ENCODE measurements around the gene RANGAP1. TPM values are rescaled to one million over a fixed set of nuclear protein-coding genes. Genes with fewer than 3 reads are reported as not detected.

RANGAP1 gene
- total RNA-seq, 1 donor from 2014 or later, result 49.3 TPM

GRCh38 chr22:41314821-41315220 is 28.8 kb upstream of the RANGAP1 start:
- no peak overlapping the region for H3K4me3 Mint-ChIP-seq
- H3K27ac Mint-ChIP-seq, result no peak overlapping the region
- no peaks in the 10 kb centered on the region for H3K9me3 Mint-ChIP-seq
- H3K36me3 Mint-ChIP-seq, result peaks cover 16% of the 10 kb centered on the region
- no peaks in the 10 kb centered on the region for H3K4me1 Mint-ChIP-seq
- no peaks in the 10 kb centered on the region for H3K27me3 Mint-ChIP-seq (ENCODE audit: low read depth)
- TF ChIP-seq, protein P1, sequence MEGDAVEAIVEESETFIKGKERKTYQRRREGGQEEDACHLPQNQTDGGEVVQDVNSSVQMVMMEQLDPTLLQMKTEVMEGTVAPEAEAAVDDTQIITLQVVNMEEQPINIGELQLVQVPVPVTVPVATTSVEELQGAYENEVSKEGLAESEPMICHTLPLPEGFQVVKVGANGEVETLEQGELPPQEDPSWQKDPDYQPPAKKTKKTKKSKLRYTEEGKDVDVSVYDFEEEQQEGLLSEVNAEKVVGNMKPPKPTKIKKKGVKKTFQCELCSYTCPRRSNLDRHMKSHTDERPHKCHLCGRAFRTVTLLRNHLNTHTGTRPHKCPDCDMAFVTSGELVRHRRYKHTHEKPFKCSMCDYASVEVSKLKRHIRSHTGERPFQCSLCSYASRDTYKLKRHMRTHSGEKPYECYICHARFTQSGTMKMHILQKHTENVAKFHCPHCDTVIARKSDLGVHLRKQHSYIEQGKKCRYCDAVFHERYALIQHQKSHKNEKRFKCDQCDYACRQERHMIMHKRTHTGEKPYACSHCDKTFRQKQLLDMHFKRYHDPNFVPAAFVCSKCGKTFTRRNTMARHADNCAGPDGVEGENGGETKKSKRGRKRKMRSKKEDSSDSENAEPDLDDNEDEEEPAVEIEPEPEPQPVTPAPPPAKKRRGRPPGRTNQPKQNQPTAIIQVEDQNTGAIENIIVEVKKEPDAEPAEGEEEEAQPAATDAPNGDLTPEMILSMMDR (IDR thresholded peaks at IDR 0.05; ENCODE audit: unreplicated experiment), result no peak
- DNase-seq (ENCODE audit: low spot score in 2 of 2, unreplicated experiment in 2 of 2), result no peak

DNA sequence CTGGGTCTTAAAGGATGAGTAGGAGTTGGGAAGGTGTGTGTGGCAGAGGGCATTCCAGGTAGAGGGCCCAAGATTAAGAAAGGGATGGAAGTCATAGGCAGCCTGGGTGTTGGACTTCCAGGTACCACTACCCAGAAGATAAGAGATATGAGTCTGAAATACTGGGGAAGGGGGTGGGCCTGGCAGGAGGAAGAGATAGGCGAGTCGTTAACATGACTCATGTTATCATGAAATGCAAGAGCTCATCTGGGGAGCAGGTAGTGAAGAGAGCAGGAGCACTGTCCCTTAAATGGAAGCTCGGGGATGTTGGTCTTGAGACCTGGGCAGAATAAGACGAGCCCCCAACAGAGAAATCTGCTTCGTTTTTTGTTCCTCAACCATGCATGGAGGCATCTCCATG is 25.5 kb upstream of the RANGAP1 start:
- no peak overlapping the region for H3K27ac Mint-ChIP-seq
- peaks cover 19% of the 10 kb centered on the region for H3K36me3 Mint-ChIP-seq
- no peak for DNase-seq (ENCODE audit: low spot score in 2 of 2, unreplicated experiment in 2 of 2)

GRCh38 chr22:41310336-41310735 is 24.3 kb upstream of the RANGAP1 start:
- TF ChIP-seq, protein P1 (IDR thresholded peaks at IDR 0.05; ENCODE audit: unreplicated experiment), result no peak
- Mint-ChIP-seq H3K36me3 (peaks cover 22% of the 10 kb centered on the region), H3K4me1 (peaks cover 5% of the 10 kb centered on the region), H3K4me3 (no peak overlapping the region), H3K9me3 (no peaks in the 10 kb centered on the region), H3K27ac (no peak overlapping the region), H3K27me3 (ENCODE audit: low read depth) (no peaks in the 10 kb centered on the region)
- no peak for DNase-seq (ENCODE audit: low spot score in 2 of 2, unreplicated experiment in 2 of 2)

More for the DNA sequence above, 25.5 kb upstream of the RANGAP1 start:
- H3K4me3 Mint-ChIP-seq, result no peak overlapping the region
- no peaks in the 10 kb centered on the region for H3K27me3 Mint-ChIP-seq (ENCODE audit: low read depth)
- no peaks in the 10 kb centered on the region for H3K4me1 Mint-ChIP-seq
- H3K9me3 Mint-ChIP-seq, result no peaks in the 10 kb centered on the region
- TF ChIP-seq, protein P1 (IDR thresholded peaks at IDR 0.05; ENCODE audit: unreplicated experiment), result no peak

DNA sequence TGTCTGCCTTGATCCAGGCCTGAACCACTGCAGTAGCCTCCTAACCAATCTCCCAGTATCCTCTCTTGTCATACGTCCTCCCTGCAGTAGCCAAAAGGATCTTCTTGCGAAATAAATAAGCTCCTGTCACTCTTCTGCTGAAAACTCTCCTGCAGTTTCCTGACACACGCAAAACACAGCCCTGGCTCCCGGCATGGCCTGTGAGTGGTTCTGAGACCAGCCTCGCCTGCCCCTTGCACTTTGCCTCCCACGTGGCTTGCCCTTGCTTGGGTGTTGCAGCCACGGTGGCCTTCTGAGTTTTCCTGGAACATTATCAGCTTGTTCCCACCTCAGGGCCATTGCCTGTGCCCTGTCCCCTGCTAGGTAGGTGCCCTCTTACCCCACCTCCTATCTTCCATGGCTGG is 22.6 kb upstream of the RANGAP1 start:
- no peaks in the 10 kb centered on the region for H3K27me3 Mint-ChIP-seq (ENCODE audit: low read depth)
- H3K27ac Mint-ChIP-seq, result peak overlapping the region; percentile 50
- H3K4me1 Mint-ChIP-seq, result peaks cover 12% of the 10 kb centered on the region
- no peak for DNase-seq (ENCODE audit: low spot score in 2 of 2, unreplicated experiment in 2 of 2)
- no peaks in the 10 kb centered on the region for H3K9me3 Mint-ChIP-seq
- H3K36me3 Mint-ChIP-seq, result peaks cover 21% of the 10 kb centered on the region
- H3K4me3 Mint-ChIP-seq, result no peak overlapping the region
- TF ChIP-seq, protein P1 (IDR thresholded peaks at IDR 0.05; ENCODE audit: unreplicated experiment), result no peak

- H3K27me3 Mint-ChIP-seq (ENCODE audit: low read depth), result no peaks in the 10 kb centered on the region
- no peak for DNase-seq (ENCODE audit: low spot score in 2 of 2, unreplicated experiment in 2 of 2)
- TF ChIP-seq, protein P1 (IDR thresholded peaks at IDR 0.05; ENCODE audit: unreplicated experiment), result no peak
- peaks cover 16% of the 10 kb centered on the region for H3K4me1 Mint-ChIP-seq
- no peaks in the 10 kb centered on the region for H3K9me3 Mint-ChIP-seq
- no peak overlapping the region for H3K4me3 Mint-ChIP-seq
- H3K36me3 Mint-ChIP-seq, result peaks cover 21% of the 10 kb centered on the region
- H3K27ac Mint-ChIP-seq, result peak overlapping the region; percentile 43
Measured at GRCh38 chr22:41308054-41308453, 22.1 kb upstream of the RANGAP1 start.

DNA sequence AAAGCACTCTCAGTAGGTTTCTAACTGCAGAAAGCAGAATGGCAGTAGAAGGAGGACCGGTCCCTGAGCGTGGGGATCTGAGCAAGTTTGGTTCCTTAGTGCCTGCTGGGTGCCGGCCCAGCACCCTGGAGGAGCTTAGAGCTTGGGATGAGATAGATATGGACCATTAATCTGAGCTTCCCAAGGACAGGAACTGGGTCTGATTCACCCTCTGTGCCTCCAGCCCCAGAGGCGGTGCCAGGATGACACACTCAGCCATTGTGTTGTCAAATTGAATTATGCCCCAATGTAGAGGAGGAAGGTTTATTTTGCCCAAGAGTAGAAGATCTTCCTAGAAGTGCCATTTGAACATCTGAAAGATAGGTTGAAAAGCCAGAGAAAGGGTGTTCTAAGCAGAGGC is 19.7 kb upstream of the RANGAP1 start:
- peaks cover 13% of the 10 kb centered on the region for H3K36me3 Mint-ChIP-seq
- H3K27me3 Mint-ChIP-seq (ENCODE audit: low read depth), result no peaks in the 10 kb centered on the region
- TF ChIP-seq, protein P1 (IDR thresholded peaks at IDR 0.05; ENCODE audit: unreplicated experiment), result no peak
- no peaks in the 10 kb centered on the region for H3K9me3 Mint-ChIP-seq
- peak overlapping the region; percentile 51 for H3K27ac Mint-ChIP-seq
- H3K4me3 Mint-ChIP-seq, result no peak overlapping the region
- no peak for DNase-seq (ENCODE audit: low spot score in 2 of 2, unreplicated experiment in 2 of 2)
- peaks cover 26% of the 10 kb centered on the region for H3K4me1 Mint-ChIP-seq
